ENCODE results near the gene TAS2R60. TPM values are rescaled to one million over a fixed set of nuclear protein-coding genes. Genes with fewer than 3 reads are reported as not detected.

The TAS2R60 gene
- total RNA-seq, 1 experiment from 2014 or later: not detected

- Histone ChIP-seq H3K23ac (ENCODE audit: insufficient read length, low read depth, low read length) (no peak overlapping the region), H2BK15ac (ENCODE audit: low read depth, low read length) (no peak overlapping the region), H3K79me2 (ENCODE audit: insufficient read depth, low read length) (no peaks in the 10 kb centered on the region), H3K79me1 (ENCODE audit: insufficient read depth, low read depth, low read length, poor library complexity, severe bottlenecking) (no peaks in the 10 kb centered on the region), H3K56ac (ENCODE audit: insufficient read length, low read depth, low read length) (no peak overlapping the region), H2AK5ac (ENCODE audit: insufficient read length, low read length) (no peak overlapping the region), H3K23me2 (ENCODE audit: insufficient read length, low read depth, low read length, poor library complexity, severe bottlenecking) (no peaks in the 10 kb centered on the region), H2BK12ac (ENCODE audit: insufficient read length, low read depth, low read length) (no peak overlapping the region), H3K4me2 (ENCODE audit: insufficient read depth, insufficient read length, low read length) (no peak overlapping the region), H4K5ac (ENCODE audit: insufficient read length, low read depth, low read length) (no peak overlapping the region), H2BK5ac (ENCODE audit: insufficient read length, low read length) (no peak overlapping the region), H2BK120ac (ENCODE audit: low read depth, low read length, poor library complexity, severe bottlenecking) (no peak overlapping the region), H3K4ac (ENCODE audit: low read depth, low read length) (no peak overlapping the region), H2BK20ac (ENCODE audit: low read depth, low read length, poor library complexity, severe bottlenecking) (no peak overlapping the region), H3K27me3 (ENCODE audit: insufficient read depth, low read length) (no peaks in the 10 kb centered on the region), H3K27ac (ENCODE audit: insufficient read length, low read depth, low read length) (no peak overlapping the region), H3K14ac (ENCODE audit: insufficient read depth, low read length) (no peak overlapping the region), H3K18ac (ENCODE audit: insufficient read length, low read depth, low read length) (no peak overlapping the region), H4K91ac (ENCODE audit: insufficient read length, low read depth, low read length) (no peak overlapping the region), H3K9ac (ENCODE audit: extremely low read depth, insufficient read length, low read length) (no peak overlapping the region), H4K20me1 (ENCODE audit: control insufficient read depth, insufficient read depth, insufficient read length) (no peaks in the 10 kb centered on the region), H4K8ac (replicated peaks; ENCODE audit: insufficient read length, low read depth, low read length) (no peak overlapping the region), H3K4me1 (ENCODE audit: insufficient read depth, low read length) (no peaks in the 10 kb centered on the region), H3T11ph (ENCODE audit: low read length) (no peak overlapping the region), H2AFZ (ENCODE audit: low read length) (no peak overlapping the region), H3K9me3 (ENCODE audit: control insufficient read depth, low read depth, low read length) (peaks cover 7% of the 10 kb centered on the region)
- Mint-ChIP-seq H3K36me3 (ENCODE audit: insufficient read depth in 1 of 3, low read depth in 3 of 3) (peaks cover 0 to 22% (median 6%) of the 10 kb centered on the region in 3 experiments; a peak in 5 of 7 replicates), H3K4me1 (no peaks in the 10 kb centered on the region), H3K27ac (no peak overlapping the region), H3K4me3 (no peak overlapping the region), H3K9me3 (peaks cover 11 to 24% of the 10 kb centered on the region in 2 experiments), H3K27me3 (ENCODE audit: low read depth) (no peaks in the 10 kb centered on the region; the same call in 1 of the 2 replicates)
- TF ChIP-seq CTCF (conservative IDR thresholded peaks at IDR 0.05): no peak
- DNase-seq: no peak
- WGBS (ENCODE audit: extremely low coverage, insufficient read length, low lambda C conversion rate): no CpG with 5 or more reads among the region's 3 CpGs
These were observed 18.8 kb downstream of the TAS2R60 start for GRCh38 chr7:143462045-143462444.
